H1 (cell line): ENCODE results near the gene JAM2. TPM values are rescaled to one million over a fixed set of nuclear protein-coding genes. Genes with fewer than 3 reads are reported as not detected.

ENCODE experiments used
- CTCF ChIA-PET: fragments of 300-600 bp; sonication (Branson Sonifier 250); formaldehyde crosslinking; loops from one replicate; lab custom pipeline; 2021; ENCODE audit not compliant: partially characterized antibody; lab: Charles Lee
- POLR2A ChIA-PET: fragments of 300-600 bp; sonication (Branson Sonifier 250); formaldehyde crosslinking; loops from one replicate; lab custom pipeline; 2021; ENCODE audit warnings: inconsistent platforms; ENCODE audit not compliant: partially characterized antibody; lab: Charles Lee
- DNase-seq, 2 experiments: peaks; one replicate each; pipeline versions ENCODE4 v3.0.0 to v3.0.0-alpha.2; 2010 to 2022; ENCODE audit warnings: low spot score in 2 of 2, low read depth in 1 of 2, mixed read lengths in 1 of 2
- FAIRE-seq: peaks from 2 replicates; lab custom pipeline; 2011; peaks lifted over from hg19 to GRCh38; lab: Jason Lieb, UNC
- H2AFZ ChIP-seq: 2 replicates; pipeline ENCODE4 v1.8.1; 2012; ENCODE audit warnings: low read length, inconsistent platforms
- H2AK5ac ChIP-seq: 2 replicates; pipeline ENCODE4 v1.6.1; 2013; ENCODE audit warnings: low read depth, low read length
- H2BK120ac ChIP-seq: replicated peaks from 2 replicates; pipeline ENCODE3; 2013; ENCODE audit warnings: low read depth, low read length, inconsistent platforms
- H2BK12ac ChIP-seq: 2 replicates; pipeline ENCODE4 v1.6.1; 2013; ENCODE audit warnings: low read depth, low read length
- H2BK15ac ChIP-seq: 2 replicates; pipeline ENCODE4 v1.6.1; 2013; ENCODE audit warnings: low read length
- H2BK20ac ChIP-seq: 2 replicates; pipeline ENCODE4 v1.6.1; 2013; ENCODE audit warnings: low read length
- H2BK5ac ChIP-seq: 2 replicates; pipeline ENCODE4 v1.6.1; 2013; ENCODE audit warnings: low read depth, low read length
- H3K14ac ChIP-seq: 2 replicates; pipeline ENCODE4 v1.6.1; 2013; ENCODE audit warnings: inconsistent platforms; ENCODE audit not compliant: insufficient read length
- H3K18ac ChIP-seq: 2 replicates; pipeline ENCODE4 v1.6.1; 2013; ENCODE audit warnings: low read length; ENCODE audit errors: extremely low read depth
- H3K23ac ChIP-seq: 2 replicates; pipeline ENCODE4 v1.6.1; 2013; ENCODE audit warnings: inconsistent platforms; ENCODE audit not compliant: insufficient read length
- H3K23me2 ChIP-seq: 2 replicates; pipeline ENCODE4 v1.6.1; 2013; ENCODE audit warnings: low read depth, low read length
- H3K27ac ChIP-seq: 2 replicates; pipeline ENCODE4 v1.6.1; 2011; ENCODE audit warnings: low read depth, low read length, inconsistent platforms
- H3K27me3 ChIP-seq, 4 experiments: replicated peaks in 1 of 4; 1 replicate in 1 of 4; 2 replicates in 3 of 4; pipeline versions ENCODE4 v1.6.1 to v1.8.1; 2011 to 2013; ENCODE audit warnings: low read length in 3 of 4, mild to moderate bottlenecking in 3 of 4, inconsistent platforms in 2 of 4, mixed read lengths in 2 of 4, moderate library complexity in 1 of 4; ENCODE audit not compliant: control insufficient read depth in 3 of 4, insufficient read depth in 3 of 4; ENCODE audit errors: extremely low read depth in 1 of 4
- H3K36me3 ChIP-seq, 4 experiments: 2 replicates each; pipeline versions ENCODE4 v1.6.1 to v1.8.1; 2011 to 2013; ENCODE audit warnings: mild to moderate bottlenecking in 4 of 4, low read length in 3 of 4, moderate library complexity in 2 of 4, control low read depth in 1 of 4, inconsistent platforms in 1 of 4; ENCODE audit not compliant: insufficient read depth in 4 of 4, control insufficient read depth in 2 of 4
- H3K4ac ChIP-seq: replicated peaks from 2 replicates; pipeline ENCODE3; 2013; ENCODE audit warnings: low read length, low read depth, mixed read lengths, inconsistent platforms; ENCODE audit not compliant: insufficient read length
- H3K4me1 ChIP-seq, 4 experiments: replicated peaks in 1 of 4; 1 replicate in 1 of 4; 2 replicates in 3 of 4; pipeline versions ENCODE4 v1.6.1 to v1.8.1; 2011 to 2013; ENCODE audit warnings: low read length in 3 of 4, inconsistent platforms in 2 of 4, mixed read lengths in 1 of 4; ENCODE audit not compliant: insufficient read depth in 4 of 4, control insufficient read depth in 3 of 4
- H3K4me2 ChIP-seq, 2 experiments: 2 replicates each; pipeline versions ENCODE4 v1.6.1 to v1.8.1; 2011 to 2013; ENCODE audit warnings: low read depth in 2 of 2, low read length in 2 of 2, control low read depth in 1 of 2, inconsistent platforms in 1 of 2, mild to moderate bottlenecking in 1 of 2; ENCODE audit not compliant: insufficient read depth in 1 of 2
- H3K4me3 ChIP-seq, 4 experiments: fragments of 200-600, 300-600 bp in 1 of 4; sonication (generic), shearing (Covaris generic), sonication (Bioruptor Twin) in 1 of 4; 2 replicates each; pipeline versions ENCODE4 v1.5.1 to v1.8.1; 2011 to 2016; ENCODE audit warnings: low read length in 4 of 4, low read depth in 3 of 4, control low read depth in 2 of 4, inconsistent platforms in 2 of 4, mild to moderate bottlenecking in 2 of 4, mixed read lengths in 1 of 4, moderate library complexity in 1 of 4; ENCODE audit not compliant: insufficient read depth in 2 of 4; ENCODE audit errors: extremely low read depth in 1 of 4
- H3K56ac ChIP-seq: replicated peaks from 2 replicates; pipeline ENCODE3; 2013; ENCODE audit warnings: low read depth, mild to moderate bottlenecking, mixed read lengths, low read length, inconsistent platforms; ENCODE audit not compliant: insufficient read length
- H3K79me1 ChIP-seq: 2 replicates; pipeline ENCODE4 v1.6.1; 2013; ENCODE audit warnings: low read depth, low read length, control low read depth
- H3K79me2 ChIP-seq, 2 experiments: 2 replicates each; pipeline versions ENCODE4 v1.6.1 to v1.8.1; 2012 to 2013; ENCODE audit warnings: low read length in 2 of 2, mild to moderate bottlenecking in 2 of 2, inconsistent platforms in 1 of 2; ENCODE audit not compliant: insufficient read depth in 2 of 2, control insufficient read depth in 1 of 2
- H3K9ac ChIP-seq, 4 experiments: replicated peaks in 1 of 4; 1 replicate in 1 of 4; 2 replicates in 3 of 4; pipeline versions ENCODE4 v1.6.1 to v1.8.1; 2011 to 2013; ENCODE audit warnings: low read depth in 3 of 4, low read length in 3 of 4, control low read depth in 2 of 4, mild to moderate bottlenecking in 2 of 4, moderate library complexity in 2 of 4, inconsistent platforms in 1 of 4; ENCODE audit errors: extremely low read depth in 1 of 4
- H3K9me3 ChIP-seq, 2 experiments: 2 replicates each; pipeline versions ENCODE4 v1.6.1 to v1.8.1; 2012 to 2013; ENCODE audit warnings: mild to moderate bottlenecking in 2 of 2, moderate library complexity in 2 of 2, control low read depth in 1 of 2, inconsistent platforms in 1 of 2, low read depth in 1 of 2, low read length in 1 of 2, mixed read lengths in 1 of 2; ENCODE audit not compliant: insufficient read depth in 2 of 2
- H4K20me1 ChIP-seq, 2 experiments: replicated peaks in 1 of 2; 2 replicates each; pipeline versions ENCODE3 to v1.8.1; 2011 to 2013; ENCODE audit warnings: inconsistent platforms in 2 of 2, low read length in 2 of 2, mild to moderate bottlenecking in 1 of 2; ENCODE audit not compliant: insufficient read depth in 2 of 2, control insufficient read depth in 1 of 2
- H4K5ac ChIP-seq: 2 replicates; pipeline ENCODE4 v1.6.1; 2013; ENCODE audit warnings: low read length, low read depth, mixed read lengths, inconsistent platforms; ENCODE audit not compliant: insufficient read length
- H4K8ac ChIP-seq: 2 replicates; pipeline ENCODE4 v1.8.0; 2013; ENCODE audit warnings: mild to moderate bottlenecking, moderate library complexity, low read length, inconsistent platforms; ENCODE audit not compliant: insufficient read depth; ENCODE audit errors: extremely low read depth
- H4K91ac ChIP-seq: replicated peaks from 2 replicates; pipeline ENCODE3; 2013; ENCODE audit warnings: low read length, mixed read lengths, inconsistent platforms; ENCODE audit not compliant: insufficient read length
- BCL11A ChIP-seq, 2 experiments: IDR thresholded peaks; one replicate each; pipeline ENCODE4 v1.6.1; 2011; ENCODE audit warnings: low read depth in 2 of 2, low read length in 2 of 2, mild to moderate bottlenecking in 2 of 2
- CHD1 ChIP-seq: IDR thresholded peaks from 2 replicates; pipeline ENCODE4 v1.6.1; 2012; ENCODE audit warnings: low read depth, low read length, improper control_type of control experiment
- MAX ChIP-seq: IDR thresholded peaks from 2 replicates; pipeline ENCODE4 v1.6.1; 2012; ENCODE audit warnings: inconsistent platforms
- SIN3A ChIP-seq, 2 experiments: IDR thresholded peaks in 1 of 2; conservative IDR thresholded peaks in 1 of 2; 2 replicates each; pipeline ENCODE4 v1.6.1; 2011 to 2012; ENCODE audit warnings: low read length in 2 of 2, improper control_type of control experiment in 1 of 2, low read depth in 1 of 2, mild to moderate bottlenecking in 1 of 2
- WGBS, 2 experiments: shearing (Covaris generic) in 1 of 2; methylation state at CpG; one replicate each; pipeline versions ENCODE4 v1.1.6 to v1.1.7; 2013 to 2015; ENCODE audit warnings: low lambda C conversion rate in 2 of 2, mixed read lengths in 2 of 2, inconsistent platforms in 1 of 2, low coverage in 1 of 2, missing lambda C conversion rate in 1 of 2; ENCODE audit not compliant: insufficient replicate concordance in 2 of 2, insufficient coverage in 1 of 2, insufficient read length in 1 of 2; ENCODE audit errors: extremely low coverage in 1 of 2, missing lambda C conversion rate in 1 of 2; 5-methylcytosine and 5-hydroxymethylcytosine counted together
- polyA plus RNA-seq, 7 experiments: library from polyadenylated mRNA; depleted of rRNA in 3 of 7; stranded (reverse) in 5 of 7; unstranded in 2 of 7; fragments of >200 nt in 5 of 7; fragments of 200-250 nt in 2 of 7; gene quantifications; 1 replicate in 5 of 7; 2 replicates in 1 of 7; 4 replicates in 1 of 7; pipeline versions ENCODE4 v1.2.1 to v1.2.3, GENCODE V29; 2011 to 2013; ENCODE audit warnings: missing spikeins in 2 of 7, mixed read lengths in 2 of 7
- total RNA-seq: library from RNA; stranded (reverse); fragmentation: NEBNext Ultra II Directional; extraction: Animal tissue kit (Norgen Biotek cat#: 25700); gene quantifications from 2 replicates; pipeline ENCODE4 v1.2.1, GENCODE V29; 2021

Gene JAM2
- total and polyA plus RNA-seq, 2 of the 8 experiments (the other 6 are each of a cell fraction or from before 2014, with no cell fraction given): 4.9 to 9.5 TPM

GRCh38 chr21:25643486-25643885 lies 4.4 kb downstream of the JAM2 start:
- POLR2A ChIA-PET: no interaction called here

More at GRCh38 chr21:25643486-25643885, 4.4 kb downstream of the JAM2 start:
- TF ChIP-seq MAX (no peak), CHD1 (no peak), BCL11A (IDR thresholded peaks at IDR 0.05; ENCODE audit: low read depth in 2 of 2, low read length in 2 of 2) (no peak), SIN3A (conservative IDR thresholded peaks at IDR 0.05 in 1 of 2, IDR thresholded peaks at IDR 0.05 in 1 of 2; ENCODE audit: low read depth in 1 of 2, low read length in 2 of 2) (no peak)
- CTCF ChIA-PET: interaction anchor here (0.8 to 1.3 kb wide), 3 partner anchors 36 to 71 kb away, joined by 3 to 6 read pairs (median 3); no protein-coding TSS in a partner anchor
- H3K27ac ChIP-seq: no peak overlapping the region
- H2BK5ac ChIP-seq: no peak overlapping the region
- H3K36me3 ChIP-seq: no peaks in the 10 kb centered on the region; a peak in 1 of 8 replicates
- H4K20me1 ChIP-seq: no peaks in the 10 kb centered on the region
- 88% methylated on average over 4 of the region's 4 CpGs; no CpG with 5 or more reads in 1 of the 2 experiments for WGBS, 2 experiments
- H3K9ac ChIP-seq: no peak overlapping the region
- FAIRE-seq: no peak
- no peaks in the 10 kb centered on the region for H3K9me3 ChIP-seq
- no peak overlapping the region for H2BK120ac ChIP-seq
- no peak overlapping the region for H2BK12ac ChIP-seq
- no peak overlapping the region for H4K91ac ChIP-seq
- no peak overlapping the region for H4K8ac ChIP-seq
- H3K4me3 ChIP-seq: no peak overlapping the region
- H2BK15ac ChIP-seq: no peak overlapping the region
- H3K79me2 ChIP-seq: no peaks in the 10 kb centered on the region
- H3K4me2 ChIP-seq: no peak overlapping the region
- H2AK5ac ChIP-seq: no peak overlapping the region
- DNase-seq: no peak
- H3K23me2 ChIP-seq: peaks cover 8% of the 10 kb centered on the region
- H2AFZ ChIP-seq: no peak overlapping the region
- no peak overlapping the region for H2BK20ac ChIP-seq
- H3K23ac ChIP-seq: no peak overlapping the region
- H3K14ac ChIP-seq: no peak overlapping the region
- peaks cover 0 to 5% (median 2%) of the 10 kb centered on the region in 4 experiments; a peak in 2 of 7 replicates for H3K27me3 ChIP-seq
- no peaks in the 10 kb centered on the region; the same call in 1 of the 2 replicates for H3K79me1 ChIP-seq
- peaks cover 0 to 3% (median under 1%) of the 10 kb centered on the region in 4 experiments; a peak in 3 of 7 replicates for H3K4me1 ChIP-seq
- H3K56ac ChIP-seq: no peak overlapping the region
- H3K18ac ChIP-seq: no peak overlapping the region
- no peak overlapping the region for H3K4ac ChIP-seq
- no peak overlapping the region for H4K5ac ChIP-seq
